Breast epithelium (tissue), 3 donors: ENCODE measurements around the gene ROR2.

Experiments used
- CTCF ChIP-seq, 3 donors: fragments of 450-650 bp; IDR thresholded peaks; one replicate each; pipeline ENCODE4 v1.5.1; 2016 to 2017; ENCODE audit warnings: antibody characterized with exemption in 3 of 3, mild to moderate bottlenecking in 3 of 3, moderate library complexity in 3 of 3
- POLR2A ChIP-seq: fragments of 450-650 bp; IDR thresholded peaks from one replicate; pipeline ENCODE4 v1.6.1; 2016; ENCODE audit warnings: antibody characterized with exemption, mild to moderate bottlenecking, moderate library complexity
- POLR2AphosphoS5 ChIP-seq, 3 donors: sonication (generic); formaldehyde crosslinking; IDR thresholded peaks; one replicate each; pipeline ENCODE4 v1.6.1; 2017; ENCODE audit warnings: antibody characterized with exemption in 3 of 3

- TF ChIP-seq POLR2A (no peak), CTCF (IDR thresholded peaks at IDR 0.05) (no peak), POLR2AphosphoS5 (IDR thresholded peaks at IDR 0.05) (no peak)
These were observed 266.8 kb downstream of the ROR2 start for GRCh38 chr9:91683269-91683668.
